AG04449 (cell line): Measurements from ENCODE around the gene HLA-DOA.

Experiments used
- CTCF ChIA-PET: fragments of 350-600 bp; formaldehyde crosslinking; extraction: SDS; loops from one replicate; lab custom pipeline; 2021; ENCODE audit warnings: antibody characterized with exemption; lab: Yijun Ruan, JAX
- POLR2A ChIA-PET: fragments of 400-600, 350-600 bp; formaldehyde crosslinking; extraction: SDS; loops from one replicate; lab custom pipeline; 2020; ENCODE audit warnings: antibody characterized with exemption, inconsistent platforms; lab: Yijun Ruan, JAX
- DNase-seq: peaks from one replicate; pipeline ENCODE4 v3.0.0-alpha.2; 2010; ENCODE audit warnings: low read depth, low spot score
- H3K4me3 ChIP-seq: 2 replicates; pipeline ENCODE4 v1.5.1; 2011; ENCODE audit warnings: low read depth, mild to moderate bottlenecking, control low read depth, low read length
- CTCF ChIP-seq: IDR thresholded peaks from one replicate; pipeline ENCODE4 v1.5.1; 2011; ENCODE audit warnings: mild to moderate bottlenecking, moderate library complexity, low read length, control low read depth, inconsistent platforms; ENCODE audit not compliant: insufficient read depth; ENCODE audit errors: missing control alignments

HLA-DOA gene

GRCh38 chr6:32983964-32984621, 25.3 kb downstream of the HLA-DOA start:
- no peak for DNase-seq
- TF ChIP-seq CTCF = no peak
- ChIA-PET CTCF (interaction anchor here (0.6 to 8.8 kb wide), 55 partner anchors 10 to 1032 kb away, joined by 3 to 337 read pairs (median 5); partner anchors contain the start of genes BRD2, HLA-DMA, HLA-DMB and TAP2), POLR2A (interaction anchor here (0.7 to 3.4 kb wide), 7 partner anchors 11 to 94 kb away, joined by 3 to 104 read pairs (median 4); partner anchors contain the start of genes BRD2 and HLA-DMA)
- no peak overlapping the region for H3K4me3 ChIP-seq

GRCh38 chr6:32983493-32983848, 25.9 kb downstream of the HLA-DOA start:
- H3K4me3 ChIP-seq = no peak overlapping the region
- TF ChIP-seq CTCF = no peak
- ChIA-PET CTCF (interaction anchor here (0.9 to 8.8 kb wide), 23 partner anchors 10 to 1031 kb away, joined by 3 to 337 read pairs (median 9); partner anchors contain the start of genes BRD2, HLA-DMA, HLA-DMB and TAP2), POLR2A (interaction anchor here (0.7 to 3.4 kb wide), 5 partner anchors 10 to 93 kb away, joined by 3 to 104 read pairs (median 4); partner anchors contain the start of gene HLA-DMA)
- DNase-seq = no peak

GRCh38 chr6:32982702-32983492, 26.5 kb downstream of the HLA-DOA start:
- ChIA-PET CTCF (interaction anchor here (0.9 to 8.8 kb wide), 16 partner anchors 12 to 266 kb away, joined by 3 to 337 read pairs (median 16); partner anchors contain the start of genes BRD2, HLA-DMA, HLA-DMB and TAP2), POLR2A (interaction anchor here (1.1 to 3.4 kb wide), 2 partner anchors 10 to 49 kb away, joined by 3 to 104 read pairs; no protein-coding TSS in a partner anchor)
- H3K4me3 ChIP-seq = no peak overlapping the region
- no peak for TF ChIP-seq CTCF
- no peak for DNase-seq

GRCh38 chr6:32982084-32982701, 27.2 kb downstream of the HLA-DOA start:
- DNase-seq = no peak
- H3K4me3 ChIP-seq = no peak overlapping the region
- ChIA-PET POLR2A (interaction anchor here (3.4 kb wide), 1 partner anchor 9 kb away, joined by 104 read pairs; no protein-coding TSS in a partner anchor), CTCF (interaction anchor here (1.0 to 8.8 kb wide), 6 partner anchors 11 to 266 kb away, joined by 5 to 142 read pairs (median 50); partner anchors contain the start of genes BRD2, HLA-DMA and TAP2)
- no peak for TF ChIP-seq CTCF

- CTCF ChIA-PET = interaction anchor here (0.7 to 8.8 kb wide), 12 partner anchors 8 to 142 kb away, joined by 3 to 142 read pairs (median 6); partner anchors contain the start of genes BRD2, HLA-DMA and TAP2
- no peak for TF ChIP-seq CTCF
- H3K4me3 ChIP-seq = no peak overlapping the region
- DNase-seq = no peak
- POLR2A ChIA-PET = interaction anchor here (1.1 to 4.2 kb wide), 2 partner anchors 10 to 26 kb away, joined by 3 to 48 read pairs; partner anchors contain the start of gene BRD2
These were observed 28.8 kb downstream of the HLA-DOA start for GRCh38 chr6:32980488-32981038.
